Fibroblast of upper back skin (primary cell): ENCODE data around the gene ERLEC1.
A peak's percentile ranks its signal among the peaks of the same experiment; 100 is the strongest.
"Not testable (repeated sequence)": the region's sequence is repeated elsewhere in the genome, so short reads cannot be mapped to it uniquely, and the experiment has no call there.

Experiments
- DNase-seq: peaks from one replicate; pipeline ENCODE4 v3.0.0-alpha.2; 2013

Gene ERLEC1

DNA sequence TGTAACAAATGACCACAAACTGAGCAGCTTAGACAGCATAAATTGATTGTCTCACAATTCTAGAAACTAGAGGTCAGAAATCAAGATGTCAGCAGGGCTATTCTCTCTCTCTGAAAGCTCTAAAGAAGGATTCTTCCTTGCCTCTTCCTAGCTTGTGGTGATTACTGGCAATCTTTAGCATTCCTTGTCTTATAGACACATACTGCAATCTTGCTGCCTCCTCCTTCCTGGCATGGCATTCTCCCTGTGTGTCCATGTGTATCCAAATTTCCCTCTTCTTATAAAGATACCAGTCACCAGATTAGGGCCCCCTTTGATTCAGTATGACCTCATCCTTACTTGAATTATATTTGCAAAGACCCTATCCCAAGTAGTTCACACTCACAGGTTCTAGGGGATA lies 2.4 kb upstream of the ERLEC1 start:
- peak; percentile 44 for DNase-seq

DNA sequence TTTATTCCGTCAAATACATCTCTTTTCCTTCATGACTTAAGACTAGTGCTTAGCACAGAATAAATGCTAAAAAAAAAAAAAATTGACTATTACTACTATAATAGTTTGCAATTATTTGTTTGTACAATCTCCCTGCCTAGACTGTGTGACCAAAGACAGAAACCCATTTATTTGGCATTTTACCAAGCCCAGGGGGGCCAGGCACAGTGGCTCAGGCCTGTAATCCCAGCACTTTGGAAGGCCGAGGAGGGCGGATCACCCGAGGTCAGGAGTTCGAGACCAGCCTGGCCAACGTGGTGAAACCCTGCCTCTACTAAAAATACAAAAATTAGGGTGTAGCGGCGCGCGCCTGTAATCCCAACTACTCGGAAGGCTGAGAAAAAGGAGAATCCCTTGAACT lies 1.5 kb upstream of the ERLEC1 start:
- no peak for DNase-seq

DNA sequence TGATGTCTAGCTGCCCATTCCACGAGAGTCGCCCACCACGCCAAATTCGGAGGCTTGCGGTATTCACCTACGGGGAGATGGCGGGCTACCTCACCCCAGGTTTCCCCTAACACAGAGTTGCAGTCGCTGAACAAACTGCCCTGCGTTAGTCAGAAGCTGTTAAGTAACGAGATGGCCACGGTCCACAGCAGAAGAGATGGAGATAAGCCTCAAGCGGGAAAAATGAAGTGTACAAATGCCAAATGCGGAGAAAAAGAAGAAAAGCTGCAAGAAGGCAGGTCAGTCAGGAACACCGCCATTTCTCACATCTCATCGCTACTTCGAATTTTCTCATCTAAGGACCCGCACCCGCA lies 516 bp upstream of the ERLEC1 start:
- peak; percentile 39 for DNase-seq

DNA sequence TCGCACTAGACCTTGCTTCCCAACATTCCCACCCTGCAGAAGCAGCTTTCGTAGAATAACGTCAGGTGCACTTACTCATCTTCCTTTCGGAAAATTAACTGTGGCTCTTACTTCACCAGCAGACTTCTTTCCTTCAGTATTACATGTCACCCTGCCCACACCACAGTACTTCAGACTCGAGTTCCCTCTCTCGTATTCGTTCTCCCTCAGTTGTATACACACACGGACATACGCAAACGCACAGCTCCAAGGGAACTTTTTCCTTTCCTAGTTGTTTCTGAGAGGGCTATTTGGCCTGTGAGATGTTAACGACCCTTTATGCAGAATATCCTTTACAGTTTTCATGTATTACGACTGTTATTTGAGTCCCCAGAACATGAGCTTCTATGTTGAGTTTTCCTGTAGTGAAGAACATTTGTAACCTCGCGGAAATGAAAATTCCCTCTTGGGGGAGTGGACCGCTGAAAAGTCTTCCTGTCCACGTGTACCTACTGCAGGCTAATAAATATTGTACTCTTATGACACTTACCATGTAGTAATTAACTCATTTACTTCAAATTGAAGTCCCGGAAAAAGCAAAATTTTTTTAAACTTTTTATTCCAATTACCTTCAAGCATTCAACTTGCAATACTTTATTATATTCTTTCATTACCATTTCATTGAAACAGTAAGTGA lies 908 bp downstream of the ERLEC1 start:
- DNase-seq: no peak

DNA sequence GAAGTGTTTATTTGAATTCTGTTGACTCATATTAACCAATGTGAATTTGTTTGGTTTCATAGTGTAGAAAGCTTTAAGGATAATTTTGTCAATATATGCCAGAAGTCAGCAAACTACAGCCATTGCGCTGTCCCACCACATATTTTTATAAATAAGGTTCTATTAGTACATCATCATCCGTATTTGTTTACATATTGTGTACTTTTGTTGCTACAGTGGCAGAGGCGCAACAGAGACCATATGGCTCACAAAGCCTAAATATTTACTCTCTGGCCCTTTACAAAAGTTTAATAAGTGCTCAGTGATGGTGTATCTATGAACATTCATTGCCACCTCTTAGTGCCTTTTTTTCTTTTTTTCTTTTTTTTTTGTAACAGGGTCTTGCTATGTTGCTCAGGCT lies 6.4 kb downstream of the ERLEC1 start:
- no peak for DNase-seq

DNA sequence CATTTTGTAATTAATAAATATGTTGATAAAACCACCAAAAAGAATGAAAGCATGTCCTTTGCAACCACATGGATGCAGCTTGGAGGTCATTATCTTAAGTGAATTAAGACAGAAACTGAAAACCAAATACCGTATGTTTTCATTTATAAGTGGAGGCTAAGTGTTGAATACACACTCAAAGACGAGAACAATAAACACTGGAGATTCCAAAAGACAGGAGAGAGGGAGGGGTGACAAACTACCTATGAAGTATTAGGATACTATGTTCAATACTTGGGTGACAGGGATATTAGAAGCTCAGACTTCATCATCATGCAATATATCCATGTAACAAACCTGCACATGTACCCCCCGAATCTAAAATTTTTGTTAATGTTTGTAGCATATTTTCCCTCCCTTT lies 7.0 kb downstream of the ERLEC1 start:
- no peak for DNase-seq

DNA sequence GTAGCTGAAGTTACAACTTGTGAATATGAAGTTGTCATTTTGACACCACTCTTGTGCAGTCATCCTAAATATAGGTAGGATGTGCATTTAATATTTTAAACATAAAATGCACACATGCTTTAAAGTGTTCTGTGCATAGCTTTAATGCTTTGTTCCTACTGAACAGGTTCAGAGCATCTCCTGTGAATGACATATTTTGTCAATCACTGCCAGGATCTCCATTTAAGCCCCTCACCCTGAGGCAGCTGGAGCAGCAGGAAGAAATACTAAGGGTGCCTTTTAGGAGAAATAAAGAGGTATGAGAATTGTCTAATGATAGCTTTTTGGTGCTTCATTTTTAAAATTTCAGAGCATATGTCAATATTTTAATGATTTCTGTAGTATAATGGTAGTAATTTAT lies 14.7 kb downstream of the ERLEC1 start:
- no peak for DNase-seq

DNA sequence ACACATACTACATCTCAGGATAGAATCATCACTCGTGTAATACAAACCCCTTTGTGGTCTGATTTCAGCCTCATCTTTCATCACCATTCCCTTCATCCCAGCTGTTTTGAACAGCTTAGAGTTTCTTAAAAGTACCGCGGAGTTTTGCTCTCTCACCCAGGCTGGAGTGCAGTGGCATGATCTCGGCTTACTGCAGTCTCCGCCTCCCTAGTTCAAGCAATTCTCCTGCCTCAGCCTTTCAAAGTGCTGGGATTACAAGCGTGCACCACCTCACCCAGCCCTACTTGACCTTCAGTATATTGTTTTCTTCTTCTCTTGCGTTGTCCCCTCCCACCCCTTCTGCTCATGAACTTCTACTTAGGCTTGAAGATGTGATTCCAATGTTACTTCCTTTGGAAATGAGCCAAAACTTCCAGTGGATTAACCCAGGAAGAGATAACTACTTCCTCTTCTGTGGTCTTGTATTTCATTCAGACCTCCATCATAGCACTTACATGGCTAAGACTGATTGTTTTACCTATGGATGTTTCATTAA lies 15.8 kb downstream of the ERLEC1 start:
- no peak for DNase-seq

DNA sequence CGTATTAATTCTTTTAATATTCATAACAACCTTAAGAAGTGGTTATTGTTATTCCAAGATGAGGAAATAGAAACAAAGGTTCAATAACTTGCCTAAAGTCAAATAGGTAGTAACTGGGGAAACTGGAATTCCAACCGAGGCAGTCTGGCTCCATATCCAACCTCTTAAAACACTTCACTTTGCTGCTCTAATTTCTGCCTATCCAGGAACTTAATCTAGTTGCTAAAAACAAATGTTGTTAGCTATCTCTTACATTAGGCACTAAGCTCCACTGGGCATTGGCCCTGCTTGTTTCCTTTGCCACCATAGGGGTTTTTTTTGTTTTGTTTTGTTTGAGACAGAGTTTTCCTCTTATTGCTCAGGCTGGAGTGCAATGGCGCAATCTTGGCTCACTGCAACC lies 24.8 kb downstream of the ERLEC1 start:
- no peak for DNase-seq

DNA sequence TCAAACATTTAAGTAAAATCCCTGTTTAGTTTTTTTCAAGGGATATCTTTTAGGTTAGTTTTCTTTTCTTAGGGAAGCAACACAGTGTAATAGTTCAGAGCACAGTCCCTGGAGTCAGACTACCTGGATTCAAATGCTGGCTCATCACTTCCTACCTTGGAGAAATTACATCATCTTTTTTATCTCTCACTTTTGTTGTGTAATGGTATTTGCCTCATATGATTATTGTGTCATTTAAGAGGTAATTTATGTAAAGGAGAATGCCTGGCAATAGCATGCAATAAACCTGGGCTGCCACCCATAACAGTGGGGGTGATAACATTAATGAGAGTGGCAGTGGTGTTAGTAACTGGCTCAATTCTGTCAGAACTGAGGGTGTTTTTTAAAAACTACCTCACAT lies 26.3 kb downstream of the ERLEC1 start:
- no peak for DNase-seq

DNA sequence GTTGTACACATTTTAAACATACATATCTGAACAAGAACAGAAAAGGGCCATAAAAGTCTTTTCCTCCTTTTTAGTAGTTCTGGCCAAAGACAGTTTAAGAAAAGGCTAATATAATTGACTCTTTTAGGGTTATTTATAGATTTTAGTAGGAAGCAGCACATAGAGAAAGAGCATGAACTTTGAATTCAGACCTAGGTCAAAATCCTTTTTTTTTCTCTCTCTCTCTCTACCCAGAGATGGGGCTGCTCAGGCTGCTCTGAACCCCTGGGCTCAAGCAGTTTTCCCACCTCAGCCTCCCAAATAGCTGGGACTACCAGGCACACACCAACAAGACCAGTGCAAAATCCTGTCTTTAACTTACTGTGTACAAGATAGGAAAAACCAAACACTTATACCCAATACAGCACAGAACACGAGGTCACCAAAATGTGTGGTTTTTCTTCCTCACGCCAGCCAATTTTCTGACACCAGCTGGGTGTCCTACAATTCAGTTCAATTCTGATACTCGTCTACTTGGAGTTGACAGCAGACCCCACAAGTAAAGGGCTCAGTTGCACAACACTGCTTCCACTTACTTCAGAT lies 32.1 kb downstream of the ERLEC1 start:
- DNase-seq: no peak

DNA sequence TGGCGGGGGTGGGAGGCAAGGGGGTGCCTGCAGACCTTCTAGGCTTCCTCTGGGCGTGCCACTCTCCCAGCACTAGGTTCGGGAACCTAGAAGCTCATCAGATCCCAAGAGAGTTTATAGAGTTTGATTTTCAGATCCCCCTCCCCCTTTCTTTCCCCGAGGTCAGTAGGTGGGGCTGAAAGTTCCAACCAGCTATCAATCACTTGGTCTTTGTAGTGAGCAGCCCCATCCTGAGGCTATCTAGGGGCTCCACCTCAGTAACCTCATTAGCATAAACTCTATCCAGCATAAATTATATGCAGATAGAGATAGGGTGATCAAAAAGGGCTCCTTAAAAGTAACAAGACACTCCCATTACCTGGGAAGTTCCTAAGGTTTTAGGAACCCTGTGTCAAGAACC lies 32.8 kb downstream of the ERLEC1 start:
- no peak for DNase-seq

DNA sequence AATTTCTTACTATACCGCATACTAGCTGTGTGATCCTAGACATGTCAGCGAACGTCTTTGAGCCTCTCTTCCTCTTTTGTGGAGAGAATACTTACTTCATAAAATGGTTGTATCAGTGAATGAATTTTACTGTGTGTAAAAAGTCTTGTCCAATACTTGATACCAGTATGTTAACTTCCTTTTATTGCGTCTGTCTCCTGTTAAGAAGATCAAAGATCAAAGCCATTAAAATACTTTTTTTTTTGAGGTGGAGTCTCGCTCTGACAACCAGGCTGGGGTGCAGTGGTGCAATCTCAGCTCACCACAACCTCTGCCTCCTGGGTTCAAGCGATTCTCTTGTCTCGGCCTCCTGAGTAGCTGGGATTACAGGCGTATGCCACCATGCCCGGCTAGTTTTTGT lies 33.2 kb downstream of the ERLEC1 start:
- no peak for DNase-seq

DNA sequence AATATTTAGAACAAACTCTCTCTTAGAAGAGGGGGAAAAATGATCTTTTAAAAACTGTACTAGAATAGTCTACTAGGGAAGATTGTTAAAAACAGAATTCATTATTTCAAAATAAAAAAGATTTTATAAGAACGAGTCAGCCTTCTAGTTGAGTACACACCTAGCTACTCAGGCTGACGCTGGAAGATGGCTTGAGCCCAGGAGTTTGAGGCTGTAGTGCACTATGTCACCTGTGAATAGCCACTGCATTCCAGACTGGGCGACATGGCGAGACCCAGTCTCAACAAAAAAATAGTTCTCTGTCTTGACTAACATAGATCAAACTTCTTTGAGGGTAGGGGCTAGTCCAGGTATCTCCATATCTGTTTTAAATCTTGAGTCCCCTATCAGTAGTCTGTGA lies 33.9 kb downstream of the ERLEC1 start:
- no peak for DNase-seq

DNA sequence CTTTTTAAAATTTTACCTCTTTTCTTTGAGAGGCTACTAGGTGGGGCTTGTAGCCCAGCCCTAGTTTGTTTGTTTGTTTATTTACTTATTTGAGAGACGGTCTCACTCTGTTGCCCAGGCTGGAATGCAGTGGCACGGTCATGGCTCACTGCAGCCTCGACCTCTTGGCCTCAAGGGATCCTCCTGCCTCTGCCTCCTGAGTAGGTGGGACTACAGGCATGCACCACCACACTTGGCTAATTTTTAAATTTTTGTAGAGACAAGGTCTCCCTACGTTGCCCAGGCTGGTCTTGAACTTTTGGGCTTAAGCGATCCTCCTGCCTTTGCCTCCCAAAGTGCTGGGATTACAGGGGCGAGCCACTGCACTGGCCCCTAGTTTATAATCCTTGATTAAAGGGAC lies 35.0 kb downstream of the ERLEC1 start:
- no peak for DNase-seq

DNA sequence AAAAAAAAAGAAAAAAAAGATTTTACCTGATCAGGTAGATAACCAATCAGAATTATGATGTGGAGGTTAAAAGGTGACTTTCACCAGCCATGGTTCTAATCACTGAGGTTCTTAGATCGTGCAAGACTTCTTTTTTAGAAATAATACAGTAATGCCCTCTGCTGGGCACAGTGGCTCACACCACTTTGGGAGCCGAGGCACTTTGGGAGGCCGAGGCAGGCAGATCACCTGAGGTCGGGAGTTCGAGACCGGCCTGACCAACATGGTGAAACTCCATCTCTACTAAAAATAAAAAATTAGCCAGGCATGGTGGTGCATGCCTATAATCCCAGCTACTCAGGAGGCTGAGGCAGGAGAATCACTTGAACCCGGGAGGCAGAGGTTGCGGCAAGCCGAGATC lies 36.8 kb downstream of the ERLEC1 start:
- not testable (repeated sequence) for DNase-seq

DNA sequence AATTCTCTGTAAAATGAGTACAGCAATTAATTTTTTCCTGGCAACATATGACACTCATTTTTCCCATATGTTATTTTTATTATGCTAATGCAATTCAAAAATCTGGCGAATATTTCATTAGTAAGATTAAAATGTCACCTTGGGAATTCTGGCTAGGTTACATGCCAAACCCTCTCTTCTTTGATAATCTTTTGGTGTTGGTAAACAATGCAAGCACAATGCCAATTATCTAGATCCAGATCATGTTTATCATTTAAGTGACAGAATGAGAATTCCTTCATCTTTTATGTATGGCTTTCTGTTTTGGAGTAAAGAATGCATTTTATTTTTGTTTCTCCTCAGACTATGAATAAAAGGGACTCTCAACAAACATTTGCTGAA lies 39.2 kb downstream of the ERLEC1 start:
- no peak for DNase-seq

DNA sequence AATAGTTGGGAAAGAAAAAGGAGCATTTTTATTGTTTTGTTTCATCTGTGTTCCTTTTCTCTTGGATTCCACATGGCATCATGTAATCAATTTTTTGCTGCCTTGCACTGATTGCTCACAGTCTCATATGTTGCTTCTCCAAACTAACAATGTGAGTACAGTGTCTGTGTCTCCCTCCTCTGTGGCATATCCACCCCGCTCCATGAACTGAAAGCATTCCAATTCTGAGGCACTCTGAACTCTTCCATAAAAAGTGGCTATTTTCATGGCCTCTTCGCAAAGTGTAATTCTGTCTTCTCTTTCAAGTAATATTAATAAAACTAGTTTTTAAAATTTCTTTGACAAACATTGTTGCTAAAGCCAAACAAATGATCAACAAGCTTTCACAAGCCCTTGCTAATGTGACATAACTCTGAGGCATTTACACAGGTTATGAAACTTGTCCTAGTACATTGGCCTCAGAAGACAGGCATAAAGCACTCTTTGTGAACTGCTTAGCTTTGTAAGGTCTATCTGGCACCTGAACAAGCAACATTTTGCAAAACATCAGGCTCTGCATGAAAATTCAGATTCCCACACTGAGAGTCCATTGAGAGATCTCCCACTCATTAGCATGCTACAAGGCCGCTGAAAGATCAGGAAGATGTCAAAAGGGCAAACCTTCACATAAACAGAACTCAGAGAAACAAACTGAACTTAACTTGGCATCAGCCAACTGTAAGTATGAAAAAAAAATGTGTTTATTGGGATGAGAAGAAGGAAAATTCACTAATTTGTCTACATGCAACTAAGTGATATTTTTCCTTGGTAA lies 39.9 kb downstream of the ERLEC1 start:
- DNase-seq: no peak

DNA sequence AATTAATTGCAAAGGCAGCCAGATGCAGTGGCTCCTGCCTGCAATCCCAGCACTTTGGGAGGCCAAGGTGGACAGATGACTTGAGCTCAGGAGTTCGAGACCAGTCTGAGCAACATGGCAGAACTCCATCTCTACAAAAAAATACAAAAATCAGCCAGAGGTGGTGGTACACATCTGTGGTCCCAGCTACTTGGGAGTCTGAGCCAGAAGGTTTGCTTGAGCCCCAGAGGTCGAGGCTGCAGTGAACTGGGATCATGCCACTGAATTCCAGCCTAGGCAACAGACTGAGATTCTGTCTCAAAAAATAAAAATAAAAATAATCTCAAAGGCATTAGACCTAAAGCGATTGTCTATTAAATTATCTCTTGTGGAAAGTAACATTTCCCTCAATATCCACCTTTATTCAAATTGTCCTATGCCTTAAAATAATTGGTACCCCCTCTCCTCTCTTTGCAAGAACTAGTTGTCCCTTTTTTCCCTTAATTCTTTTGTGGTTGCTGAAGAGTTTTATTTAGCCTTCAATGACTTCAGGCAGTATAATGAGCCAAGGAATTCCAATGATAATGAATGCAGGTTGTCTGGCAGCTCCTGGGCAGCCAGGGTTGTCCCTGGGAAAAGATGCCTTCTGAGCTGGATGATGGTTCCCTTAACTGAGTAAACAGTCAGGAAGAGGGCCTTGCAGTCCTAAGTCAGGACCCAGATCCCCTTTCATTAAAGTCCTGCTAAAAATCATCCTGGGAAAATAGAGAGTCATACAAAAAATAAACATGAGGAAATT lies 40.7 kb downstream of the ERLEC1 start:
- no peak for DNase-seq

DNA sequence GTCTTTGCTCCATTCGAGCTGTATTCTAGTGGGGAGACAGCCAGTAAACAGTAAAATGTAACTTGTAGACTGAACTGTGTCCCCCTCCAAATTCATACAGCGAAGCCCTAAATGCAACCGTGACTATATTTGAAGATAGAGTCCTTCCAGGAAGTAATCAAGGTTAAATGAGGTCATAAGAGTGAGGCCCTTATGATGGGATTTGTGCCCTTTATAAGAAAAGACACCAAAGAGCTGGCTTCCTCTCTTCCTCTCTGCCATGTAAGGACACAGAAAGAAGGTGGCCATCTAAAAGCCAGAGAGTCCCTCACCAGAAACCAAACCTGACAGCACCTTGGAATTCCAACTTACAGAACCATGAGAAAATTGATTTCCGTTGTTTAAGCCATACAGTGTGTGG lies 41.5 kb downstream of the ERLEC1 start:
- no peak for DNase-seq

DNA sequence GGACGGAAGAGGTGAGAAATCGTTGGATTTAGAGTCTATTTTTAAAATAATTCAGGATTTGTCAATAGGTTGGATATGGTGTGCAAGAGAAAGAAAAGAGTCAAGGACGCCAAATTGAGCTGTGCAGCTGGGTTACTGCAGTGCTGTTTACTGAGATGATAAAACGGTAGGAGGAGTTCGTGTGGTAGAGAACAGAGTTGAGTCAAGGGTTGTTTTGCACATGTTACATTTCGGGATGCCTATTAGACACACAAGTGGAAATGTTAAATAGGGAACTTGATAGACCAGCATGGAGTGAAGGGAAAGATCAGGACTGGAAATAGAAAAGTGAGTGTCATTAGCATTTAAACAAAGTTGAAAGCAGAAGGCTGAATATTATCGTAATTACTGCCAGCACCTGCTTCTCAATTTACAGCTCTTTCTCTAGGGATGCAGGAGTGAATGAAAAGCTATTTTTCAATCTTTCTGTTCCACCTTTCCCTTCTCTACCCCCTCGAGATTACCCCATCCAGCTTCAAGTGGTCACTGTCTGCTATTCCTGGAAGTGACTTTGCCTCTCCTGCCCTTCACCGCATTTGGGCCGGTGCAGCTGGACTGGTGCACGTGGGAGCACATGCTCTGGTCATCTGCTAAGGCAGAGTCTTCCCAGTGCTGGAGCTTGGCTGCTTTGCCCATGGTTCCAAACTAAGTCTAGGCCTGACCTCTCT lies 42.6 kb downstream of the ERLEC1 start:
- DNase-seq: no peak

DNA sequence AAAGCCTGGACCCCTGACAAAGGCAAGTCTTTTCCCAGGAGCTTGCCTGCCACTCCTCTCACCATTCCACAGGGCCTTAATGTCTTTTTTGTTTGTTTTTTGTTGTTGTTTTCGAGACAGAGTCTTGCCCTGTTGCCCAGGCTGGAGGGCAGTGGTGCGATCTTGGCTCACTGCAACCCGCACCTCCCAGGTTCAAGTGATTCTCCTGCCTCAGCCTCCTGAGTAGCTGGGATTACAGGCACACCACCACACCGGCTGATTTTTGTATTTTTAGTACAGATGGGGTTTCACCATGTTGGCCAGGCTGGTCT lies 43.1 kb downstream of the ERLEC1 start:
- not testable (repeated sequence) for DNase-seq

DNA sequence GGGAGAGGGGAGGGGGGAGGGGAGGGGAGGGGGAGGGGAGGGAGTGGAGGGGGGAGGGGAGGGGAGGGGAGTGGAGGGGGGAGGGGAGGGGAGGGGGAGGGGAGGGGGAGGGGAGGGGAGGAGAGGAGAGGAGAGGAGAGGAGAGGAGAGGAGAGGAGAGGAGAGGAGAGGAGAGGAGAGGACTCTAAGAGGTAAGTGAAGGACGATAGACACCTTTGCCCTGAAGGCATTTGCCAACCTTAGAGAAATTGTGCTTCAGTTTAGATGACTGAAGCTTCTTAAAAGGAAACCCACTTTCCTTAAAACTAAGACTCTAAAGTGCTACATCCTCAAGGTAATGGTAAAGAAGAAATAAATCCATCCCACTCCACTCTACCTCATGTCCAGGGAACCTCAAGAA lies 53.7 kb downstream of the ERLEC1 start:
- DNase-seq: no peak
